GM19043 (cell line): ENCODE results near the gene ENTPD2.

ENCODE experiments used
- ATAC-seq: cut with Tn5 transposase; IDR thresholded peaks from one replicate; pipeline ENCODE4 v1.9.1; 2021; ENCODE audit warnings: low read depth; ENCODE audit not compliant: unreplicated experiment

ENTPD2 gene

DNA sequence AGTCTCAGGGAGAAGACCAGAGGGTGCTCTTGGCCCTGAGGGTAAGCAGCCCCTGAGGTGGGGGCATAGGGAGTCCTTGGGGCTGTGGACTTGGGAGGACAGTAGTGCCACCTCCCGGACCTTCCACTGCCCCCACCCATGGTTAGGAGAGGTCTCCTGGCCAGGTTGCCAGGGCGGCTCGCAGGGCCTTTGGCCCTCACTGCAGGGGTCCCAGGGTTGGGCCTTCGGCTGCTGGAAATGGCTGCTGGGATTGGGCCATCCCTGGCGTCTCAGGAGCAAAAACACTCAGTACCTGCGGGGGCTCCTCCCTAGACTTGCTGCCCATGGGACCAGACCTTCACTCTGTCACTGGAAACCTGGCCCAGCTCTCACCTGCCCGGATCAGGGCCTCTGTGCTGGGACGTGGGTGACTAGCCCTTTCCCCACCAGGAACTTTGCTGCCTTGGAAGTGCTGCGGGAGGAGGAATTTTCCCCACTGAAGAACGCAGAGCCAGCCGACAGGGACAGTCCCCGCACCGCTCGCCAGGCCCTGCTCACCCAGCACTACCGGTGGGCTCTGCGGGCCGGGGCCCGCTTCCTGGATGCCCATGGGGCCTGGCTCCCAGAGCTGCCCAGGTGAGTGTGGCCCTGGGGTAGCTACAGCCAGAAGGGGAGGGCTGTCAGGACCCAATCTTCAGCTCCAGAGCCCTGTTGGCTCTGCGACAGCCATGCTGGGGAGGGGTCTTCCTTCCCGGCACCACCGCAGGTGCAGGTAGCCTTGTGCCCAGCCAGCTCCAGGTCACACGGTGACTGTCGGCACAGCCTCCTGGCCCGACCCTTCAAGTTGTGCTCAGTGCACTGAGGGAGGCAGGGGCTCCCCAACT, 26.6 kb upstream of the ENTPD2 start:
- ATAC-seq, result no peak

DNA sequence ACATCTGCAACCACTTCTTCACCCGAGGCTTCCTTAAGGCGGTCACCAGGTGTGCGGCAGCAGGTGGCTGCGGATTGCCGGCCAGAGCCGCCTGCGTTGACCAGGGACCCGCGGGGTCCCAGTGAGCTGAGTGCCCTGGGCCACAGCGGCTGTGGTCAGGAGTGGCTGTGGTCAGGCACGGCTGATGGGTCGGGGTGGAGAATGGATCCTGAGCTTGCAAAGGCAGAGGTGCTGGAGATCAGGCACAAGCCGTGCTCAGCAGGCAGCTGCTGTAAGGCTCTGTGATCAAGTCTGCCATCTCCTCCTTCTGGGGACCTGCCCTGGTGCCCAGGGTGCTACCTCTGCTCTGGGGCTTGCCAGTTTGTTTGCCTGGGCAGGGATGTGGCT, 25.5 kb upstream of the ENTPD2 start:
- no peak for ATAC-seq

DNA sequence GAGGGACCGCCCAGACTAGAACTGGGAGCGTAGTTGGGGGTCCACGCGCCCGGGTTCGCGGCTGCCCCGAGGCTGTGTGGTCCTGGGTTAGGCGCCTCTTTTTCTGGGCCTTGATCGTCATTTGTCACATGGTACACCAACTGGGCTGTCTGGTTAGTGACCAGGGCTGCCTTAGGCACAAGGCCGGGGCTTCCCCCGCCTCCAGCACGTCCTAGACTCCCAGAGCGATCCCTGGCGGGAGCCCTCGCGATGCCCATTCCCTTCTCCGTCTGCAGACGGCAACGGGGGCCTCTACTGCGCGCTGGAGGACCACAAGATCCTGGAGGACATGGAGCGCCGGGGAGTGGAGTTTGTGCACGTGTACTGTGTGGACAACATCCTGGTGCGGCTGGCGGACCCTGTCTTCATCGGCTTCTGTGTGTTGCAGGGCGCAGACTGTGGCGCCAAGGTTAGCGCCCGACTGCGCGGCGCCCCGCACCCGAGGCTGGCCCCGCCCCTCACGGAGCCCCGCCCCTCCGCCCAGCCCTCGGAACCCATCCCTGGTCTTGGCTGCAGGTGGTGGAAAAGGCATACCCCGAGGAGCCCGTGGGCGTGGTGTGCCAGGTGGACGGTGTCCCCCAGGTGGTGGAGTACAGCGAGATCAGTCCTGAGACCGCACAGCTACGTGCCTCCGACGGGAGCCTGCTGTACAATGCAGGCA, 25.0 kb upstream of the ENTPD2 start:
- ATAC-seq, result no peak

DNA sequence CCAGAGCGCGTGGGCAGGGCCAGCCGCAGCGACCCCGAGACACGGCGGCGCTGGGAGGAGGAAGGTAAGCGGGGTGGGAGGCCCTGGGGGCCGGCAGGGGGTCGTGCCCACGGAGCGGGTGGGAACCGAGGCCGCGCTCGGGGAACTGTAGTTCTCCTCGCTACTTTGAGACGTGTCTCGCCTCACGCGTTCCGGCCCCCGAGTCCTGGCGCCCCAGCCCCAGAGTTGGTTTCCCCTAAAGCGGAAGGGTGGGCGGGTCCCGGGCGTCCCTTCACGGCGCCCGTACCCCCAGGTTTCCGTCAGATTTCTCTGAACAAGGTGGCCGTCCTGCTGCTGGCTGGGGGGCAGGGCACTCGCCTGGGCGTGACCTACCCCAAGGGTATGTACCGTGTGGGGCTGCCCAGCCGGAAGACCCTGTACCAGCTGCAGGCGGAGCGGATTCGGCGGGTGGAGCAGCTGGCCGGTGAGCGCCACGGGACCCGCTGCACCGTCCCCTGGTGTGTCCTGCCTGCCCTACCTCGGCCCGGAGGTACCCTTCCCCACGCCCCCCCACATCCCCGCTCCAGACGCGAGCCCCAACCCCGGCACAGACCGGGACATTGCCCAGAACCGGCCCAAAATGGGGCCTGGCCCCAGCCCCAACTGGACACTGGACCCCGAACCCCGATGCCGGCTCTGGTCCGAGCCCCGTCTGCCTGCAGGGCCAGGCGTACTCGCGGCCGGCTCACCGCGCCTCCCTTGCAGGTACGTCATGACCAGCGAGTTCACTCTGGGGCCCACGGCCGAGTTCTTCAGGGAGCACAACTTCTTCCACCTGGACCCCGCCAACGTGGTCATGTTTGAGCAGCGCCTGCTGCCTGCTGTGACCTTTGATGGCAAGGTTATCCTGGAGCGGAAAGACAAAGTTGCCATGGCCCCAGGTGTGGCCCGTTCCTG, 24.2 kb upstream of the ENTPD2 start:
- ATAC-seq, result no peak

DNA sequence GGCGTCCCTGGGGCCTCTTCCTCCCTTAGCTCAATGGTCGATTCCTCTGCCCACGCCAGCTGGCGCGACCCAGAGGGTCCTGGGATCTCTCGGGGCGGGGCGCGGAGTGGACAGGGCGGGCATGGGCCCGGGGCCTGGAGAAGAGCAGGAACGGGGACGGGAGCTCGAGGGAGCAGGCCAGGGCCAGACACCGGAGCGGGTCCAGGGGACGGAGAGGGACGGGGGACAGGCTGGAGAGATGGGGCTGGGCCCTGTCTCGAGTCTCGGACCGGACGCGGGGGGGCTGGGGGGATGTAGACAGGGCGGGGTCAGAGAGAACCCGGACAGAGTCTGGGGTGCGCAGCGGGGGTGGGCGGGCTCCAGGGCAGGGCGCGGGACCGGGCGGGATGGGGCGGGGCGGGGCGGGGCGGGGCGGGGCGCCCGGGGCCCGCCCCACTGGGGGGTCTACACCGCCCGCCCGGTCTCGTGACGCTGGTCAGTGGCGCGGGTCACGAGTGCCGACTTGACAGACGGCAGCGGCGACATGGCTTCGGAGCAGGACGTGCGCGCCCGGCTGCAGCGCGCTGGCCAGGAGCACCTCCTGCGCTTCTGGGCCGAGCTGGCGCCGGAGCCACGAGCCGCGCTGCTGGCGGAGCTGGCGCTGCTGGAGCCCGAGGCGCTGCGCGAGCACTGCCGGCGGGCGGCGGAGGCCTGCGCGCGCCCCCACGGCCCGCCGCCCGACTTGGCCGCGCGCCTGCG, 23.3 kb upstream of the ENTPD2 start, which contains the start of gene UAP1L1:
UAP1L1 (plus strand) TSS at position 508 of the 738 bp plus-strand sequence; CDS start at position 524, 16 bp downstream.
- no peak for ATAC-seq

DNA sequence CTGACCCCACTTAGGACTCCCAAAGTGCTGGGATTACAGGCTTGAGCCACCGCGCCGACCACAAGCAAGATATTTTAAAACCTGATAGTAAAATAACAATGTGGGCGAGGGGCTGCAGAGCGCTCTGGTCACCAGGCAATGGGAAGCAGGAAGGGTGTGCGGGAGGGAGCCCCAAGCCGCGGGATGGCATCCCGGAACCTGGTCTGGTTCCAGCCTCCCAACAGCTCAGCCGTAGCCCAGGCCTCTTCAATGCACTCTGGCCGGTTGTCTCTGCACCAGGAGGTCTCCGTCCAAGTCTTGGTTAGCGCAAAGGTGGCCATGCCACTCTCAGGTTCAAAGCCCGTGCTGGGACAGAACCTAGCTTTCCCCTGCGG, 22.8 kb upstream of the ENTPD2 start:
- ATAC-seq, result no peak

DNA sequence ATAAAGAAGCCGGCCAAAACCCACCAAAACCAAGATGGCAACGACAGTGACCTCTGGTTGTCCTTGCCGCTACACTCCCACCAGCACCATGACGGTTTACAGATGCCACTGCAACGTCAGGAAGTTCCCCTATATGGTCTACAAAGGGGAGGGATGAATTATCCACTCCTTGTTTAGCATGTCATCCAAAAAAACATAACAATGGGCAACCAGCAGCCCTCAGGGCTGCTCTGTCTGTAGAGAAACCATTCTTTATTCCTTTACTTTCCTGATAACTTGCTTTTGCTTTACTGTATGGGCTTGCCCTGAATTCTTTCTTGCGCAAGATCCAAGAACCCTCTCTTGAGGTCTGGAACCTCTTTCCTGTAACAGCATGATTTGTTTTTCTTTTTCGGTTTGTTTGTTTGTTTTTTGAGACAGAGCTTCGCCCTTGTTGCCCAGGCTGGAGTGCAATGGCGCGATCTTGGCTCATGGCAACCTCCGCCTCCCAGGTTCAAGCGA, 21.5 kb upstream of the ENTPD2 start:
- ATAC-seq, result no peak

DNA sequence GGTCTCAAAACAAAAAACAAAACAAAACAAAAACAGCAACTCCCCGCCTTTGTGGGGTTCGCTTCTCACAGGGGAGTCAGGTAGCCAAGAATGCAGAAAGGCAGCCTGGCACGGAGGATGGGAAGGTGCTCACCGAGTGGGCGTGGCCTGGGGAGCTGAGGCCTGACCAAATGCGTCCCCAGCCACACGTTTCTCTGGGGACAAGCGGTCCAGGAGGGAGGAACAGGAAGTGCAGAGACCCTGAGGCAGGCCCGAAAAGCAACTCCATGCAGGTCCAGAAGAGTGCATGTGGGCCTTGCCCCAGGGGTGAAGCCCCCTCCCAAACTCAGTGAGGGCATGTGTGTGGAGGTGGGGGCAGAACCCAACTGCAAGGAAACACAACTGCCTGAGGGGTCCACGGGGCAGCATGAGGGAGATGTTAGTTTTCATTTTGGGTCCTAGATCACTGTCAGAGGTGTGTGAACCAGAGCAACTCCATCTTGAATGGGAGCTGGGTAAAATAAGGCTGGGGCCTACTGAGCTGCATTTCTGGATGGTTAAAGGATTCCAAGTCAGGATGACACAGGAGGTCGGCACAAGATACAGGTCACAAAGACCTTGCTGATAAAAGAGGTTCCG, 20.9 kb upstream of the ENTPD2 start:
- ATAC-seq, result no peak

DNA sequence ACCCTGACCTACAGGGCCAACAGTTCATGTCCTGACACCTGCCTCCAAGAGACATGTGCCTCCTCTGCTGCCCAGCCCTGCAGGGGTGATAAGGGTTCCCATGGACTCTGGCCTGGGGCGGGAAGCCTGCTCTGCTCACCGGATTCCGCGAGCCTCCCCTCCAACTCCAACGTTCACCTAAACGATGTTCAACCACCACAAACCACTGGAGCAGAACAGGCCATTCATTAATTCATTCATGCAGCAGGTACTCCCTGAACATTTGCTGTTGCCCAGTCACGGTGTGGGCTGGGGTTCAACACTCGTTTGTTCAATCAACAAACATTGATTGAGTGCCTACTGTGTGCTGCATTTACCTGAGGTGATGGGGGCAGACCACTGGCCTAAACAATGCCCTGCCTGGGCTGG, 20.1 kb upstream of the ENTPD2 start:
- ATAC-seq, result no peak

DNA sequence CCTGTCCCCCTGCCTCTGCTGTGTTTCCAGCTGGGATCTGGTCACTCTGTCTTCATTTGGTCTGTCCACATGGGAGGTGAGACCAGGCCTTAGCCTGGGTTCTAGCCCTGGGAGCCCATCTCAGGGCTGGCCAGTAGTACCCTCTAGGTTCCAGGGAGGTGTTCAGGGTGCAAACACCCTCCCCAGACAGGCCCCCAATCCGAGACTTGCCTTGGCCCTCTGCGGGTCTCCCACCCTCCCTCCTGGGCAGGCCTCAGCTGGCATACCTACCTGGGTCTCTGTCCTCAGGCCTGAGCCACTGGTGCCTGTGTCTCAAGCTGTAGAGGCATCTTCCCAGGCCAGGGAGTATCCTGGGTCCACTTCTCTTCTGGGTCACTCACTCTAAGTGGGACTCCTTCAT, 17.4 kb upstream of the ENTPD2 start:
- no peak for ATAC-seq

DNA sequence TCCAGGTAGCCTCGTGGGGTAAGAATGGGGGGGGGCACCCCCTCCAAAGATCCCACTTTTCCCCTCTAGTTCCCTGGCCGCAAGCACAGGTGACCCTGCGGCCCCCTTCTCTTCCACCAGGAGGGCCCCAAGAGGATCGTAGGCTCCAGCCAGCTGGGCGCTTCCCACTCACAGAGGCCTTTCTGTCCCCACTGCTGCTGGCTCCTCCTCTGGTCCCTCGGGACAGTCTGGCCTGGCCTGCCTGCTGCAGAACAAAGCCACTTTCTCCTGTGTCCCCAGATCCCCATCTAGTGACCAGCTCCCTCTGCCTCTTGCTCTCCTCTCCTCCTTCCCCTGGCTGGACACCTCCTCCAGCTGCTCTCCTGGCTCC, 17.0 kb upstream of the ENTPD2 start:
- ATAC-seq, result no peak

DNA sequence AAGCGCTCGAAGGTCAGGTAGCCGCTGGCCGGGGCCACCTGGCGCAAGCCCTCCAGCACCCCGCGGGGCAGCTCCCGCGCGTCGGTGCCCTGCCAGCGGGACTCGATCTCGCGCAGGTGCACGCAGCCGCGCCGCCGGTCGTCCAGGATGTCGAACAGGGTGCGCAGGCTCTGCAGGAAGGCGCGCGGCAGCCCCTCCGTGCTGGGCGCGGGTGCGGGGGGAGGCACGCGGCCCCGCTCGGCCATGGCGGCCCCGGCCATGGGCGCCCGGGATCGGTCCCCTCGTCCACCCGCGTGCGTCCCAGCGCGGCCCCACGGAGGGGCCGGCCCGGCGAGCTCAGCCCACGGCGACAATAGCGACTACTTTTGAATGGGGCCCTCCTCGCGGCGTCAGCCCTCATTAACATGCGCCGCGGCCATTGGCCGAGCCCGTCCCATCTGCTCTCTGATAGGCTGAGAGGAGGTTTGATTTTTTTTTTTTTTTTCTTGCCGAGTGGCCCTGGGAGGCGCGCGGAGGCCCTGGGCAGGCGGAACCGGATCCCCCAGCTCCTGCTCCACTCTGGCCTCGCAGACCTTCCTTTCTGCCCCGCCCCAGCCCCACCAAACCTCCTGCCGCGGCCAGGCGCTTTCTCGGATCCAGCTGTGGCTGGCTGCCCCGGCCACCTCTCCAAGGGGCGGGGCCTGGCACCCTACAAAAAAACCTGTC, 16.5 kb upstream of the ENTPD2 start, which contains the start of gene SAPCD2:
SAPCD2 (minus strand) TSS at position 357 of the 705 bp plus-strand sequence; CDS start at position 260, 97 bp downstream.
- ATAC-seq, result peak; percentile 72

DNA sequence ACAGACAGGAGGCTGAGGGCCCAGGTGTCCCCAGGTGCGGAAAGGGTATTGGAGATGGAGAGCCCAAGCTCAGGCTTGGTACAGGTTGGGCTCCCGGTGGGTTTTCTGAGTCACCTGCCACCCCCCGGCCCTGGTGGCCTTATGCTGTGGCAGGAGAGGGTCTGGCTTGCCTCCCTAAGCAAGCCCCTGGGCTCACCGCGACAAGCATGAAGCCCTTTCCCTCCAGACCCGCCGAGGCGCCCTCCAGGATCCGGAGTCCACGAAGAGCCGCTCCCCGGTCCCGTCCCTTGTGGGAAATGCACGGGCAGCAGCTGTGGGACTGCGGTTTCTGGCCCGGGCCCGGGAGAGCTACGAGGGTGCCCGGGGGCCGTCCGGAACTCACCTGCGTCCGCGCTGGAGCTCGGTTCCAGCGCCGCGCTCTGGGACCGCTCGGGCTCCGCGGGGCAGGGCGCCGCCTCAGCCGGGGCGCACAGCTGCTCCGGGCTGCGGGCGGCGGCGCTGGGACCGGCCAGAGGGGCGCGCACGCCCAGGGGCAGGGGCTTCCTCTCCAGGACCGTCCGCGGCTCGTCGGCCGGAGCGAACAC, 15.7 kb upstream of the ENTPD2 start:
- ATAC-seq, result peak; percentile 17

DNA sequence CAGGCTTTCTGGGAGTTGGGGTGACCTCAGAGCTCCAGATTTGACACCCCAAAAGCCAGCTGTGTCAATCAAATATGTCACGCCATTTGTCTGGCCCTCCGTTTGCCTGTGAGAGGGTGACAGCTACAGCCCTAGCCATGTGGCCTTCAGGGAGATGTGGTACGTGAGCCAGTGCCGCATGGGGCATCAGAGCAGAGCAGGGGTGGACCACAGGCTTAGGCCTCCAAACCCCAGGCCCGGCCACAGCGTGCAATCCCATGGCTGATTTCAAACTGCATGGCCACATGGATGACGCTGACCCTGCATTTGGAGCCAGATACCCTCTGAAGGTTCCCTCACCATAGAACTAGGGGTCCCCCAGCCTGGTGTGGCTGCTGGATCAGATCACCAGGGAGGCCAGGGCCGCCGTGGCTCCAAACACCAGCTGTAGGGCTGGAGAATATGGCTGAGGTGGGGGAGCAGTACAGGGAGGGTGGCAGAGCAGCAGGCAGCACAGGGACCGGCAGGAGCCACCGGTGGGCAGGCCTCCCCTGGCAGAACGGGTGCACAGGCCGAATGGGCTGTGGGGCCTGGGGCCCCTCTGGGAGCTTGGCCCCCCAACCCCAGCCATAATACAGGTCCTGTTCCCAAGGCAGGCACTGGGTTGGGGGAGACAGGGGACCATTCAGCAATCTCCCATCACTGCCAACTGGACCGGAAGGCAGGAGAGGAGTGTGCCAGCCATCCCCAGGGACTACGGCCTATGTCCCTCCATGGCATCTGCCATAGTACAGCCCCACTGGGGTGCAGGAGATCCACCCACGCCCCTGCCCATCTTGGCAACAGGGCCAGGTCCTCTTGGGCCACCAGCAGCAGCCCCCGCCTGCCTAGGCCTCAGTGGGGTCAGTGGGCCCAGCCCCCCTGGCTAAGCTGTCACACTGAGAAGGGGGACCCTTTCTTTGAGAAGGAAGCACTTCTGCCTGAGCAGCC, 15.0 kb upstream of the ENTPD2 start:
- ATAC-seq, result no peak

DNA sequence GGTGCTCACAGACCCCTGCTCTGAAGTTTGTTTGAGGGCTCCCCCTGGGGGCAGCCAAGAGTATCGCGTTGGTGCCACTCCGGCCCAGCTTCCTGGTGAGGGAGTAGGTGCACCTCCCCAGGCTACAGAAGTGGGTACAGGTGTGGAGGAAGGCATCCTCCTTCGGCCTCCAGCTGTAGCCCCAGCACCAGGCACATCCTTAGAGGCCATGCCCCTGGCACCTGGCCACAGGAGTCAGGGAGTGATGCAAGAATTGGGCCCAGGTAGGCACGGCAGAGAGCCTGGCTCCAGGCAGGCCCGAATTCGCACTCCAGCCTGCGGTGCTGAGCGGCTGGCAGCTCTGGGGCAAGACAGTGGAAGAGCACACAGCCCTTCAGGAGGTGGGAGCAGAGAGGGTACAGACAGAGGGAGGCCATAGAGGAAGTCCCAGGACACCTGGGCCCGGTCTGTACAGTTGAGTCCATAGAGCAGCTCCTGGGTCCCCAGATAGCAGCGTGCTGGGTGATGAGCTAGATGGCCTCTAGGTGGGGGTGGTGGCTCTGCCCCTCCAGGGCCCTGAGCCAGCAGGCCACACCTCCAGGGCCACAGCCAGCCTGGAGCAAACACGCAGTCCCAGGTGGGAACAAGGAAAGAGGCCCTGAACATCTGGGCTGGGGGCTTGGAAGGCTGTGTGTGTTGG, 14.1 kb upstream of the ENTPD2 start:
- ATAC-seq, result no peak

DNA sequence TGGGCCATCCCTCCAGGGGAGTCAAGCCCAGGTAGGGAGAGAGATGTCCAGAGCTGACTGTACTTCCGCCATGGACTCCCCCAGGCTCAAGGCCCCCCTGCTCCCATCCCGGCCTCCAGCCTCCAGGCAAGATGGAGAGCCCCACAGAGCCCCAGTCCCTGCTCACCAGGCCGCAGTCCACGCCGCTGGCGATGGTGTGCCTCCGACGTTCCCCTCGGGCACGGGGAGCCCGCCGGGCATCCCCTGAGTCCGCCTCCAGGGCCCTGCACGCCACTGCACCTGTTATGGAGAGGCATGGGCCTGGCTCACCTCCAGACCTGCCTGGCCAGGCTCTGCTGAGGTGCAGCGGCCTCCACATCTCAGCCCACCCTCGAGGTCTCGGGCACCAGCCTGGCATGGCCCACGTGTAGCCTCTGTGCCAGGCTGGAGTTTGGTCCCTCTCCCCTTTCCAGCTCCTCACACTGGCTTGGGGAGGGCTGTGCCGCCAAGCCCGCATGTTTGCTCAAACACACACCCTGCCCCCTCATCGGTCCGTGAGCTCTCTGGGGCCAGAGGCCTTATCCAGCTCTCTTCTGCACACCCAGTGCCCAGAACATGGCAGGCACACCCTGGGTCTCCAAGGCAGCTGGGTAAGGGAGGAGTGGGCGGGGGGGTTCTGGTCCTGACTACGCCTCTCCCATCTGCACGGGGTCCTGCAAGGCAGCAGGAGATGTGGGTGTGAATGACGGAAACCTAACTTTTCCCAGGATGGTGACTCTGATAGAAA, 12.4 kb upstream of the ENTPD2 start:
- no peak for ATAC-seq
